ENCODE data around the gene CREBBP. TPM values are rescaled to one million over a fixed set of nuclear protein-coding genes. Genes with fewer than 3 reads are reported as not detected.

The CREBBP gene
- total and polyA plus RNA-seq, 2 donors (not counting 3 experiments of a cell fraction or from before 2014, with no cell fraction given), result 13.8 to 72.7 TPM

DNA sequence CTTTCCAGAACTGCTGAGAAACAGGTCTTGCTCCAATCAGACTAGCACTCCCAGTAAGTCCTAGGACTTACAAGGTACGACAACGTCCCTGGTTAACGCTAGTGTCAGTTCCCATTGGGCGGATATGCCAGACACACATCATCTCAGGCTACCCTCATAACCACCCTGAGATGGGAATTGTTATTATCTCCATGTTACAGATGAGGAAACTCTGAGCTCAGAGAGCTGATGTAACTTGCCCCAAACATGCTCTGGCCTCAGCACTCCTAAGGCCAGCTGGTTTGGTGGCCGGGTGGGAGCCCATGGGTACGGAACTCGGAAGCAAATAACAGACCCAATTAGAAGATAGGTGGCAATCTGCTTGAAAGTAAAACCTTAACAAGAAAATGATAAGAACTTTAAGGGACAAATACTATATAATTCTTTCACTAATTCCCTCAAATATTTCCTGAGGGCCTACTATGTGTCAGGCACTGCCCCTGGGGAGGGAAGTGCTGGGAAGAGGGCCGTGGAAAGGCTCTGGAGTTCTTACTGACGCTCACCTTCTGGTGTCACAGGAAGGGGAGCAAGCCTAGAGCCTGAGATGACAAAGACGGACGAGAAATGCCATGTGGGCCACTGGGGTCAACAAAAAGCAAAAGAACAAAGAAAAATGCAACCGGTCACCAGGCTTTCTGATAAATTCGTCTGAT, 6.9 kb downstream of the CREBBP start:
- Histone ChIP-seq H3K4me2 (ENCODE audit: insufficient read depth, low read length) (no peak overlapping the region), H3K9ac (replicated peaks; ENCODE audit: extremely low read depth, insufficient read depth, low read length) (no peak overlapping the region), H3K27ac (ENCODE audit: insufficient read depth, low read depth, low read length) (no peak overlapping the region), H3K9me3 (replicated peaks; ENCODE audit: control insufficient read depth, insufficient read depth, low read length) (no peaks in the 10 kb centered on the region), H3K4me3 (replicated peaks in 1 of 3; ENCODE audit: insufficient read depth in 1 of 3, low read depth in 1 of 3, low read length in 3 of 3) (no peak overlapping the region), H3K36me3 (ENCODE audit: control insufficient read depth in 2 of 2, extremely low read depth in 1 of 2, insufficient read depth in 2 of 2, low read length in 2 of 2) (peaks cover 0 to 1% of the 10 kb centered on the region in 2 experiments), H3K4me1 (ENCODE audit: control insufficient read depth, extremely low read depth, insufficient read depth, low read length) (peaks cover 24% of the 10 kb centered on the region), H2AFZ (ENCODE audit: low read depth, low read length) (no peak overlapping the region), H3K27me3 (ENCODE audit: control insufficient read depth in 2 of 2, insufficient read depth in 2 of 2, low read length in 2 of 2) (no peaks in the 10 kb centered on the region), H3K79me2 (ENCODE audit: control insufficient read depth, insufficient read depth, low read length) (peaks cover 100% of the 10 kb centered on the region), H4K20me1 (replicated peaks; ENCODE audit: control insufficient read depth, extremely low read depth, insufficient read depth, low read length) (peaks cover 33% of the 10 kb centered on the region), H3K9me1 (replicated peaks; ENCODE audit: control insufficient read depth, extremely low read depth, insufficient read depth, low read length) (no peaks in the 10 kb centered on the region)
- BruUV-seq (replicated peaks), result no TSS peak
- ChIA-PET POLR2A (no interaction called here), CTCF (interaction anchor here (1.4 kb wide), 1 partner anchor 12 kb away, joined by 5 read pairs; no protein-coding TSS in a partner anchor)
- dilution Hi-C loops (cut with MboI; ENCODE audit: extremely low pct_ligation_motif_present, low sequenced_read_pairs), result no loop called here
- intact Hi-C loops (cut with micrococcal nuclease), result loop anchor here (10.0 kb wide), 1 partner anchor 79 kb away; no protein-coding TSS in a partner anchor
- no peak for TF ChIP-seq JUN (IDR thresholded peaks at IDR 0.05; ENCODE audit: borderline replicate concordance, insufficient read depth, insufficient read length, low read depth)
- DNase-seq (ENCODE audit: low read depth, low spot score), result no peak
- no peak for FAIRE-seq

DNA sequence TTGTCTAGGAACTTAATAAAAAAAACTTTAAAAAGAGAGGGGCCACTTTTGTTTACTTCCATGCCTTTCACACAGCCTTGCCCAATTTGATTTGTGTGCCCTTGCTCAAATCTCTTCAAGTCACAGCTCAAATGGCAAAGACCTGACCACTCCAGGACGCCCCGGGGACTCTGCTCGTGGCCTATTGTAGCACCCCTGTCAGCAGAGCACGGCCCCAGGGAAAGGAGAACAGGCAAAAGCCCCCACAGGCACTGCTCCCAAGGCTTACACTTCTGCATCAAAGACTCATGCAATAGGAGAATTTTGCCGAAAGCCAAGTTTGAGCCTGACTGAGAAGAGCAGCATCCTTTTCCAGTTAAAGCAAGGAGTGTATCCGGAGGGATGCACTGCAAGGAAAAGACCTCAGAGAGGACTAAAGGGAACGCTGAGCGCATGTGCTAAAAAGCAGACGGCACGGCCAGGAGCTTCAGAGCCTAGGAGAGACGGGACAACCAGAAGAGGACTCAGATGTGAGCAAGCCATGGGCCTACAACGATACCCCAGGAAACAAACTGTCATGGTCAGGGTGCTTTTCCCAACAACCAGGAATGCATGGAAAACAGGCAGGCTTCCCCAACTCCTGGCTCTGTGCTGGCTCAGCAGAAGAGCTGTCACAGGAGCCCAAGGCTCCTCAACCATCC, 8.2 kb downstream of the CREBBP start:
- no peaks in the 10 kb centered on the region for H3K9me1 ChIP-seq (replicated peaks; ENCODE audit: control insufficient read depth, extremely low read depth, insufficient read depth, low read length)
- no peaks in the 10 kb centered on the region for H3K36me3 ChIP-seq (ENCODE audit: control insufficient read depth in 2 of 2, extremely low read depth in 1 of 2, insufficient read depth in 2 of 2, low read length in 2 of 2)
- H4K20me1 ChIP-seq (replicated peaks; ENCODE audit: control insufficient read depth, extremely low read depth, insufficient read depth, low read length), result peaks cover 33% of the 10 kb centered on the region
- no peak overlapping the region for H3K27ac ChIP-seq (ENCODE audit: insufficient read depth, low read depth, low read length)
- H3K4me1 ChIP-seq (ENCODE audit: control insufficient read depth, extremely low read depth, insufficient read depth, low read length), result peaks cover 21% of the 10 kb centered on the region
- no peak overlapping the region for H3K4me2 ChIP-seq (ENCODE audit: insufficient read depth, low read length)
- no peak overlapping the region for H2AFZ ChIP-seq (ENCODE audit: low read depth, low read length)
- ChIA-PET CTCF (interaction anchor here (1.0 to 2.0 kb wide), 3 partner anchors 8 to 10 kb away, joined by 3 to 7 read pairs (median 6); partner anchors contain the start of gene CREBBP), POLR2A (no interaction called here)
- FAIRE-seq, result no peak
- no TSS peak for BruUV-seq (replicated peaks)
- H3K27me3 ChIP-seq (ENCODE audit: control insufficient read depth in 2 of 2, insufficient read depth in 2 of 2, low read length in 2 of 2), result no peaks in the 10 kb centered on the region
- no peak overlapping the region for H3K4me3 ChIP-seq (replicated peaks in 1 of 3; ENCODE audit: insufficient read depth in 1 of 3, low read depth in 1 of 3, low read length in 3 of 3)
- no peak overlapping the region for H3K9ac ChIP-seq (replicated peaks; ENCODE audit: extremely low read depth, insufficient read depth, low read length)
- intact Hi-C loops (cut with micrococcal nuclease), result loop anchor here (10.0 kb wide), 1 partner anchor 78 kb away; no protein-coding TSS in a partner anchor
- dilution Hi-C loops (cut with MboI; ENCODE audit: extremely low pct_ligation_motif_present, low sequenced_read_pairs), result no loop called here
- no peak for DNase-seq (ENCODE audit: low read depth, low spot score)
- peaks cover 100% of the 10 kb centered on the region for H3K79me2 ChIP-seq (ENCODE audit: control insufficient read depth, insufficient read depth, low read length)
- TF ChIP-seq CTCF (IDR thresholded peaks at IDR 0.05; ENCODE audit: extremely low read depth in 1 of 2, insufficient read depth in 1 of 2, low read depth in 1 of 2, low read length in 2 of 2) (no peak), EZH2 (IDR thresholded peaks at IDR 0.05; ENCODE audit: borderline replicate concordance, low read depth, low read length, severe bottlenecking) (no peak), FOS (IDR thresholded peaks at IDR 0.05; ENCODE audit: borderline replicate concordance, insufficient read depth, low read length) (no peak), GATA2 (IDR thresholded peaks at IDR 0.05; ENCODE audit: insufficient read depth, insufficient read length, low read depth, low read length) (no peak), POLR2AphosphoS5 (IDR thresholded peaks at IDR 0.05; ENCODE audit: insufficient read depth, low read depth, low read length) (no peak), MYC (IDR thresholded peaks at IDR 0.05; ENCODE audit: low read depth, low read length) (no peak), JUN (IDR thresholded peaks at IDR 0.05; ENCODE audit: borderline replicate concordance, insufficient read depth, insufficient read length, low read depth) (no peak), MAX (IDR thresholded peaks at IDR 0.05; ENCODE audit: insufficient read depth, insufficient read length) (no peak), POLR2A (IDR thresholded peaks at IDR 0.05; ENCODE audit: low read depth, low read length) (no peak)
- H3K9me3 ChIP-seq (replicated peaks; ENCODE audit: control insufficient read depth, insufficient read depth, low read length), result no peaks in the 10 kb centered on the region

All from endothelial cell of umbilical vein (primary cell).